ENCODE results near the gene SLC52A3. TPM values are rescaled to one million over a fixed set of nuclear protein-coding genes. Genes with fewer than 3 reads are reported as not detected.
"Not testable (repeated sequence)": the region's sequence is repeated elsewhere in the genome, so short reads cannot be mapped to it uniquely, and the experiment has no call there.

The SLC52A3 gene
- total RNA-seq, 1 experiment from 2014 or later: 0.14 TPM

GRCh38 chr20:730005-730404, 38.3 kb downstream of the SLC52A3 start:
- no peaks in the 10 kb centered on the region for H3K9me3 Mint-ChIP-seq (ENCODE audit: unreplicated experiment)
- intact Hi-C loops (cut with micrococcal nuclease): no loop called here
- peaks cover 44% of the 10 kb centered on the region for H3K27me3 Mint-ChIP-seq (ENCODE audit: insufficient read depth, unreplicated experiment)
- ChIA-PET CTCF (interaction anchor here (1.0 to 1.9 kb wide), 4 partner anchors 10 to 167 kb away, joined by 3 to 7 read pairs (median 4); no protein-coding TSS in a partner anchor), POLR2A (no interaction called here)
- no peak overlapping the region for H3K4me3 Mint-ChIP-seq (ENCODE audit: unreplicated experiment)
- H3K4me1 Mint-ChIP-seq (ENCODE audit: insufficient read depth, unreplicated experiment): no peaks in the 10 kb centered on the region
- no peaks in the 10 kb centered on the region for H3K36me3 Mint-ChIP-seq (ENCODE audit: insufficient read depth, unreplicated experiment)
- TF ChIP-seq, protein P1, sequence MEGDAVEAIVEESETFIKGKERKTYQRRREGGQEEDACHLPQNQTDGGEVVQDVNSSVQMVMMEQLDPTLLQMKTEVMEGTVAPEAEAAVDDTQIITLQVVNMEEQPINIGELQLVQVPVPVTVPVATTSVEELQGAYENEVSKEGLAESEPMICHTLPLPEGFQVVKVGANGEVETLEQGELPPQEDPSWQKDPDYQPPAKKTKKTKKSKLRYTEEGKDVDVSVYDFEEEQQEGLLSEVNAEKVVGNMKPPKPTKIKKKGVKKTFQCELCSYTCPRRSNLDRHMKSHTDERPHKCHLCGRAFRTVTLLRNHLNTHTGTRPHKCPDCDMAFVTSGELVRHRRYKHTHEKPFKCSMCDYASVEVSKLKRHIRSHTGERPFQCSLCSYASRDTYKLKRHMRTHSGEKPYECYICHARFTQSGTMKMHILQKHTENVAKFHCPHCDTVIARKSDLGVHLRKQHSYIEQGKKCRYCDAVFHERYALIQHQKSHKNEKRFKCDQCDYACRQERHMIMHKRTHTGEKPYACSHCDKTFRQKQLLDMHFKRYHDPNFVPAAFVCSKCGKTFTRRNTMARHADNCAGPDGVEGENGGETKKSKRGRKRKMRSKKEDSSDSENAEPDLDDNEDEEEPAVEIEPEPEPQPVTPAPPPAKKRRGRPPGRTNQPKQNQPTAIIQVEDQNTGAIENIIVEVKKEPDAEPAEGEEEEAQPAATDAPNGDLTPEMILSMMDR (IDR thresholded peaks at IDR 0.05; ENCODE audit: unreplicated experiment): no peak
- no peak overlapping the region for H3K27ac Mint-ChIP-seq (ENCODE audit: low read depth, unreplicated experiment)
- no TSS peak for BruUV-seq (replicated peaks)
- DNase-seq (ENCODE audit: unreplicated experiment): no peak

DNA sequence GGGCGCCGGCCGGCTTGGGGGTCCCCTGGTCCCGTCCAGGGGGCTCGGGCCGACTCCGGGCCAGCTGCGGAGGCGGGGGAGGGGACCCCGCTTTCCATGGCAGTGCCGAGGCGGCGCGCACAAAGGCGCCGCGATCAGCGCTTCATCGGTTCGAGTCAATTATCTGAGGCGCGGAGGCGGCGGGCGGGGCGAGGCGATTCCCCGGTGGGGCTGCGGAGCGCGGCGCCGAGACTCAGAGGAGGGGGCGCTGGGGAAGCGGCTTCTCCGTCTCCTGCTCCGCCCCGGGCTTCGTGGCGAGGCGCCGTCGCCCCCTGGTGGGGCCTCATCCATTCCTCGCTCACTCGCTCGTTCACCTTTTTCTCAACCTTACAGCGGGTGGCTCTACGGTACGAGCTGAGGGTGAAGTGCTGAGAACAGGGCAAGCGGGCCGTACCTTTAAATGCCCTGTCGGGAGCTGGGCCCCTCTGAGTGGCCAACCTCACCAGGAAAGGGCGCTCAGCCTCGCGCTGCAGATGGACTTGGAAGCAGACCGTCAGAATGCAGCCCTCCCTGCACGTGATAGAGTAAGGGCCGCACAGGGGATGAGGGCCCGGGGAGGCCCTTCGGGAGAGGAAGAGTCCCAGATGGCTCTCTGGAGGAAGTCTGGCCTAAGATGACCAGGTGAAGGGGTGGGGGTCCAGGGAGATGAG, 39.9 kb downstream of the SLC52A3 start:
- intact Hi-C loops (cut with micrococcal nuclease): no loop called here
- BruUV-seq (replicated peaks): no TSS peak
- Mint-ChIP-seq H3K4me1 (ENCODE audit: insufficient read depth, unreplicated experiment) (no peaks in the 10 kb centered on the region), H3K36me3 (ENCODE audit: insufficient read depth, unreplicated experiment) (no peaks in the 10 kb centered on the region), H3K27me3 (ENCODE audit: insufficient read depth, unreplicated experiment) (peaks cover 52% of the 10 kb centered on the region), H3K4me3 (ENCODE audit: unreplicated experiment) (no peak overlapping the region), H3K9me3 (ENCODE audit: unreplicated experiment) (no peaks in the 10 kb centered on the region), H3K27ac (ENCODE audit: low read depth, unreplicated experiment) (no peak overlapping the region)
- no peak for DNase-seq (ENCODE audit: unreplicated experiment)
- POLR2A ChIA-PET: interaction anchor here (0.6 kb wide), 1 partner anchor 283 kb away, joined by 3 read pairs; no protein-coding TSS in a partner anchor
- TF ChIP-seq, protein P1 (IDR thresholded peaks at IDR 0.05; ENCODE audit: unreplicated experiment): peak; percentile 37
- CTCF ChIA-PET: interaction anchor here (0.6 to 1.9 kb wide), 8 partner anchors 11 to 388 kb away, joined by 3 to 12 read pairs (median 3); partner anchors contain the start of gene CSNK2A1

- no peak overlapping the region for H3K27ac Mint-ChIP-seq (ENCODE audit: low read depth, unreplicated experiment)
- ChIA-PET POLR2A (no interaction called here), CTCF (interaction anchor here (1.1 to 2.3 kb wide), 3 partner anchors 13 to 164 kb away, joined by 3 to 14 read pairs (median 7); no protein-coding TSS in a partner anchor)
- no peaks in the 10 kb centered on the region for H3K4me1 Mint-ChIP-seq (ENCODE audit: insufficient read depth, unreplicated experiment)
- H3K4me3 Mint-ChIP-seq (ENCODE audit: unreplicated experiment): no peak overlapping the region
- H3K9me3 Mint-ChIP-seq (ENCODE audit: unreplicated experiment): no peaks in the 10 kb centered on the region
- TF ChIP-seq, protein P1 (IDR thresholded peaks at IDR 0.05; ENCODE audit: unreplicated experiment): no peak
- no TSS peak for BruUV-seq (replicated peaks)
- no peak for DNase-seq (ENCODE audit: unreplicated experiment)
- H3K27me3 Mint-ChIP-seq (ENCODE audit: insufficient read depth, unreplicated experiment): peaks cover 53% of the 10 kb centered on the region
- intact Hi-C loops (cut with micrococcal nuclease): no loop called here
- H3K36me3 Mint-ChIP-seq (ENCODE audit: insufficient read depth, unreplicated experiment): no peaks in the 10 kb centered on the region
These were observed 42.1 kb downstream of the SLC52A3 start for GRCh38 chr20:726160-726559.

DNA sequence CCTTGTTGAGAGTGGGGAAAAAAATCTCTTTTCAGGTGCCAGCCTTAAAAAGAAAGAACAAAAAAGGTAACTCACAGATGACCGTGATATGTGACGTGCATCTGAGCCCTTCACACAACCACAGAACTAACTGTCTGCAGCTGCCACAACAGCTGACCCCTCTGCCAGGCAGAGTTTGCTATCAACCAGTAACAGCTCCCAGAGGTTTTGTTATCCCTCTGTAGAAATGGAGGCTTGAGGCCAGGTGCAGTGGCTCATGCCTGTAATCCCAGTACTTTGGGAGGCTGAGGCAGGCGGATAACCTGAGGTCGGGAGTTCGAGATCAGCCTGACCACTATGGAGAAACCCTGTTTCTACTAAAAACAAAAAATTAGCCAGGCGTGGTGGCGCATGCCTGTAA, 42.8 kb downstream of the SLC52A3 start:
- CTCF ChIA-PET: interaction anchor here (0.6 to 2.3 kb wide), 3 partner anchors 14 to 164 kb away, joined by 3 to 14 read pairs (median 7); no protein-coding TSS in a partner anchor
- intact Hi-C loops (cut with micrococcal nuclease): no loop called here
- no peaks in the 10 kb centered on the region for H3K9me3 Mint-ChIP-seq (ENCODE audit: unreplicated experiment)
- TF ChIP-seq, protein P1 (IDR thresholded peaks at IDR 0.05; ENCODE audit: unreplicated experiment): no peak
- no peak overlapping the region for H3K4me3 Mint-ChIP-seq (ENCODE audit: unreplicated experiment)
- no peaks in the 10 kb centered on the region for H3K36me3 Mint-ChIP-seq (ENCODE audit: insufficient read depth, unreplicated experiment)
- H3K4me1 Mint-ChIP-seq (ENCODE audit: insufficient read depth, unreplicated experiment): no peaks in the 10 kb centered on the region
- no peak for DNase-seq (ENCODE audit: unreplicated experiment)
- no peak overlapping the region for H3K27ac Mint-ChIP-seq (ENCODE audit: low read depth, unreplicated experiment)
- POLR2A ChIA-PET: interaction anchor here (1.2 kb wide), 1 partner anchor 14 kb away, joined by 3 read pairs; no protein-coding TSS in a partner anchor
- H3K27me3 Mint-ChIP-seq (ENCODE audit: insufficient read depth, unreplicated experiment): peaks cover 53% of the 10 kb centered on the region
- no TSS peak for BruUV-seq (replicated peaks)

GRCh38 chr20:724797-725196, 43.5 kb downstream of the SLC52A3 start:
- CTCF ChIA-PET: interaction anchor here (0.6 to 2.3 kb wide), 2 partner anchors 14 to 24 kb away, joined by 3 to 7 read pairs; no protein-coding TSS in a partner anchor
- not testable (repeated sequence) for H3K4me1 Mint-ChIP-seq (ENCODE audit: insufficient read depth, unreplicated experiment)

More at GRCh38 chr20:724797-725196, 43.5 kb downstream of the SLC52A3 start:
- H3K27ac Mint-ChIP-seq (ENCODE audit: low read depth, unreplicated experiment); DNase-seq (ENCODE audit: unreplicated experiment); H3K9me3 Mint-ChIP-seq (ENCODE audit: unreplicated experiment); H3K4me3 Mint-ChIP-seq (ENCODE audit: unreplicated experiment); H3K36me3 Mint-ChIP-seq (ENCODE audit: insufficient read depth, unreplicated experiment); intact Hi-C loops (cut with micrococcal nuclease); BruUV-seq (replicated peaks): not testable (repeated sequence)
- H3K27me3 Mint-ChIP-seq (ENCODE audit: insufficient read depth, unreplicated experiment): peaks cover 54% of the 10 kb centered on the region
- POLR2A ChIA-PET: interaction anchor here (1.2 kb wide), 1 partner anchor 15 kb away, joined by 3 read pairs; no protein-coding TSS in a partner anchor

All from MCF 10A (cell line).